H1 (cell line): Measurements from ENCODE around the gene ARF3.

Experiments used
- CEBPB ChIP-seq: IDR thresholded peaks from 2 replicates; pipeline ENCODE4 v1.6.1; 2012; ENCODE audit warnings: low read depth, low read length
- HDAC6 ChIP-seq: IDR thresholded peaks from one replicate; pipeline ENCODE4 v1.7.1; 2012; ENCODE audit warnings: low read depth, mild to moderate bottlenecking, inconsistent platforms, low read length, moderate library complexity
- POLR2AphosphoS5 ChIP-seq: IDR thresholded peaks from 2 replicates; pipeline ENCODE4 v1.6.1; 2011; ENCODE audit warnings: low read depth, low read length
- SUZ12 ChIP-seq: fragments of 200-600 bp; sonication (generic); IDR thresholded peaks from 2 replicates; pipeline ENCODE4 v1.6.1; 2012; ENCODE audit warnings: mild to moderate bottlenecking, inconsistent platforms, low read length, moderate library complexity, mixed read lengths
- TF ChIP-seq, protein P1 (sequence below), 3 experiments: IDR thresholded peaks; 1 replicate in 2 of 3; 2 replicates in 1 of 3; pipeline versions ENCODE4 v1.5.1 to v1.6.1; 2011; ENCODE audit warnings: low read length in 3 of 3, mild to moderate bottlenecking in 3 of 3, inconsistent platforms in 2 of 3, low read depth in 1 of 3, moderate library complexity in 1 of 3; ENCODE audit not compliant: insufficient read depth in 1 of 3; ENCODE audit errors: control extremely low read depth in 1 of 3

DNA sequence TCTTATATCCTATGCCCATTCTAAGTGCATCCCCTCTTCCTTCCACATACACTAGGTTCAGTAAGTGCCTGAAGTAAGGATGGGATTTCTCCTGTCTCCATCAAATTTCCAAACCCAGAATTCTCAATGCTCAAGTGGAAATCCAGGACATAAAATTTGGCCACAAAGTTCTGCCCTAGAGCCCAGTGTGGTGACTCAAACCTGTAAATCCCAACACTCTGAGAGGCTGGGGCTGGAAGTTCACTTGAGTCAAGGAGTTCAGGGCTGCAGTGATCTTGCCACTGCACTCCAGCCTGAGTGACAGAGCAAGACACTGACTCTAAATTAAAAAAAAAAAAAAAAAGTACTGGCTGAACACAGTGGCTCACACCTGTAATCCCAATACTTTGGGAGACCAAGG lies 4.5 kb upstream of the ARF3 start:
- TF ChIP-seq CEBPB (no peak), HDAC6 (no peak), SUZ12 (no peak), POLR2AphosphoS5 (no peak)
- TF ChIP-seq, protein P1, sequence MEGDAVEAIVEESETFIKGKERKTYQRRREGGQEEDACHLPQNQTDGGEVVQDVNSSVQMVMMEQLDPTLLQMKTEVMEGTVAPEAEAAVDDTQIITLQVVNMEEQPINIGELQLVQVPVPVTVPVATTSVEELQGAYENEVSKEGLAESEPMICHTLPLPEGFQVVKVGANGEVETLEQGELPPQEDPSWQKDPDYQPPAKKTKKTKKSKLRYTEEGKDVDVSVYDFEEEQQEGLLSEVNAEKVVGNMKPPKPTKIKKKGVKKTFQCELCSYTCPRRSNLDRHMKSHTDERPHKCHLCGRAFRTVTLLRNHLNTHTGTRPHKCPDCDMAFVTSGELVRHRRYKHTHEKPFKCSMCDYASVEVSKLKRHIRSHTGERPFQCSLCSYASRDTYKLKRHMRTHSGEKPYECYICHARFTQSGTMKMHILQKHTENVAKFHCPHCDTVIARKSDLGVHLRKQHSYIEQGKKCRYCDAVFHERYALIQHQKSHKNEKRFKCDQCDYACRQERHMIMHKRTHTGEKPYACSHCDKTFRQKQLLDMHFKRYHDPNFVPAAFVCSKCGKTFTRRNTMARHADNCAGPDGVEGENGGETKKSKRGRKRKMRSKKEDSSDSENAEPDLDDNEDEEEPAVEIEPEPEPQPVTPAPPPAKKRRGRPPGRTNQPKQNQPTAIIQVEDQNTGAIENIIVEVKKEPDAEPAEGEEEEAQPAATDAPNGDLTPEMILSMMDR (IDR thresholded peaks at IDR 0.05; ENCODE audit: control extremely low read depth in 1 of 3, insufficient read depth in 1 of 3, low read depth in 1 of 3, low read length in 3 of 3): no peak
